ENCODE data around the gene GPR65.

Gene GPR65, protein sequence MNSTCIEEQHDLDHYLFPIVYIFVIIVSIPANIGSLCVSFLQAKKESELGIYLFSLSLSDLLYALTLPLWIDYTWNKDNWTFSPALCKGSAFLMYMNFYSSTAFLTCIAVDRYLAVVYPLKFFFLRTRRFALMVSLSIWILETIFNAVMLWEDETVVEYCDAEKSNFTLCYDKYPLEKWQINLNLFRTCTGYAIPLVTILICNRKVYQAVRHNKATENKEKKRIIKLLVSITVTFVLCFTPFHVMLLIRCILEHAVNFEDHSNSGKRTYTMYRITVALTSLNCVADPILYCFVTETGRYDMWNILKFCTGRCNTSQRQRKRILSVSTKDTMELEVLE

GRCh38 chr14:88005050-88005481 is at the start of gene GPR65:
GPR65 (plus strand) TSS chr14:88005135; CDS start chr14:88010848, 5,713 bp downstream.
- DNase-seq = peak; percentile 23

GRCh38 chr14:87955501-87955900 is 49.4 kb upstream of the GPR65 start:
- no peak for DNase-seq

GRCh38 chr14:87960013-87960787 is 44.7 kb upstream of the GPR65 start:
- no peak for DNase-seq

DNA sequence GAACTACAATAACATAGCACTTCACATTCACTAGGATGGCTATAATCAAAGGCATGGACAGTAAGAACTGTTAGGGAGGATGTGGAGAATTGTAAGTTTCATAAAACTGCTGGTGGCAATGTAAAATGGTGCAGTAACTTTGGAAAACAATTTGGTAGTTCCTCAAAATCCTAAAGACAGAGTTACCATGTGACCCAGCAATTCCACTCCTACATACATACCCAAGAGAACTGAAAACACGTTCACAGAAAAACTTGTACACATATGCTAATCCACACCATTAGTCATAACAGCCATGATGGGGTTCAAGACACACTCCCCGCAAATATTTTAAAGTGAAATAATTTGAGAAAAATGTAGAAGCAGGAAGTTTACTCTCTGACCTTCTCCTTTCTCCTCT is 43.7 kb upstream of the GPR65 start:
- no peak for DNase-seq

GRCh38 chr14:87966816-87967215 is 38.1 kb upstream of the GPR65 start:
- DNase-seq = no peak

GRCh38 chr14:87967496-87967895 is 37.4 kb upstream of the GPR65 start:
- DNase-seq = no peak

- DNase-seq = no peak
Observed at GRCh38 chr14:87971010-87971409, 33.9 kb upstream of the GPR65 start.

GRCh38 chr14:87975636-87976035 is 29.3 kb upstream of the GPR65 start:
- no peak for DNase-seq

DNA sequence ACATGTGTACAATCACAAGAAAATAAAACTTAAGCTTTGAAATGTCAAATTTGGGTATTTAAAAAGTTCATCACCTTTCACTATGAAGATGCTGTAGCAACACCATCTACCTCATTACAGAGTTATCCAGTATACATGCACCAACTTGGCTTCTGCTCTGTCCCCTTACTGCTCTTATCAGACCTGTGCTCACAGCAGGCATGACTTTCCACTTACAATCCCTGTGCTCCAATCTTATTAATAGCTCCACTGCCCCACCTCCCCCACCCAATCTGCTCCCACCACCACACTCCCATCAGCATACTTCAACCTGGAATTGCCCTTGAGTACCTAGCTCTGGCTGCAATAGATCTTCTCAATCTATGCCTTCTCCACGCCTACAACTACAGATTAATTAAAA is 25.2 kb upstream of the GPR65 start:
- no peak for DNase-seq

DNA sequence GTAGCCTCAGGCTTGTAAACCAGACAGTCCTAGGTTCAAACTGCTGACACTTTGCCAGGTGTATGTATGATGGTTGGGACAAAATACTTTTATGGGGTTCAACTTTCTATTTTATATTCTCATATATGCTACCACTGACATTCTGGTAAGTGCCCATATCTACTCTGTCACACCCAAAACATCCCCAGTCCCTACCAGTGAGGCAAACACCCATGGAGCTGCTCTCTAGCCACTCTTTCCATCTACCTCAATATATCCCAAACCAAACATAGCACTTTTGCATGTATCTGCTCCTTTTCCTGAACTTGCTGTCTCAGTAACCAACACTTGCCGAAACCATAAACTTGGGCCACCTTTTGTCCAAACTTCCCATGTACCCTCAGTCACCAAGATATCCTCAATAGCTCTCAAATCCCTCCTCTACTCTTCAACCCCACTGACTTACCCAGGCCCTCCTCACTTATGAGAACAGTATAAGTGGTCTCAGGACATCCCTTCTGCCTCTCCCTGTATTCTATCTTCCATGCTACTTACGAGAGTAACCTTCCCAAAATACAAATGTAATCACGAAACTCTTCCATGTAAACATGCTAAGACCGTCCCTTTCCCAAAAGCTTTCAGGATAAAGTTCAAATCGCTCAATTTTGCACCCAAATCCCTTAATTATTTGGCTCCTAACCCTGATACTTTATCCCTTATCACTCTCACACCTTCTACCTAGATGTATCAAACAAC is 15.5 kb upstream of the GPR65 start:
- DNase-seq = no peak

DNA sequence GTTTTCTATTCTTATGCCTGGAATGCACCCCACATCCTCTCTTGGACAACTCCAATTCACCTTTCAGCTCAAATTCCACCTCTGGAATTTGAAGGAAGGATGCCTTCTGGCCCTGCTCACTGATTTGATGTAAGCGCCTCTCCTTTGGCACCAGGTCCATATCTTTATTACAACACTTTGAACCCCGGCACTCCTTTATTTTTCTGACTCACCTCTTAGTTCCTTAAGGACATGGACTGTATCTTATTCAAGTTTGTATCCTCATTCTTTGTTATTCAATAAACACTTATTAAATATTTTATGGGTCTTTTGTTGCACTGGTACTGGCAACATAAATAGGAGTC is 15.0 kb upstream of the GPR65 start:
- DNase-seq = no peak

GRCh38 chr14:87990682-87991081 is 14.3 kb upstream of the GPR65 start:
- no peak for DNase-seq

GRCh38 chr14:87992346-87992717 is 12.6 kb upstream of the GPR65 start:
- no peak for DNase-seq

- peak; percentile 96 for DNase-seq
Observed at GRCh38 chr14:87992718-87993628, 12.0 kb upstream of the GPR65 start, which contains the start of gene GALC. GALC (minus strand) TSS chr14:87993182; CDS start chr14:87993164, 18 bp downstream.

GRCh38 chr14:87994974-87995373 is 10.0 kb upstream of the GPR65 start:
- DNase-seq = peak; percentile 38

GRCh38 chr14:87995500-87996290 is 9.2 kb upstream of the GPR65 start:
- DNase-seq = no peak

DNA sequence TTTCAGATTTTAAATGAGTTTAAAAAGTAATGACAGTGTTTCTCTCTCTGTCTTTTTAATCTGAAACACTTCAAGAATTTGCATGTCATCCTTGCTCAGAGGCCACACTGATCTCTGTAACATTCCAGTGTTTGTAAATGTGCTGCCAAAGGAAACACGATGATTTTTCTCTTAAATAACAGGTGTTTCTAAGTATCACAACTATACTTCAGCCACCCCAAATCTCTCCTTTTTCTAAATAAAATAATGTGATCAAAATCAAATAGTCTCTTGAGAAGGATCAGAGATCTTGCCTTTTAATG is 8.7 kb upstream of the GPR65 start:
- DNase-seq = no peak

- DNase-seq = no peak
Observed at GRCh38 chr14:87998482-87998881, 6.5 kb upstream of the GPR65 start.

DNA sequence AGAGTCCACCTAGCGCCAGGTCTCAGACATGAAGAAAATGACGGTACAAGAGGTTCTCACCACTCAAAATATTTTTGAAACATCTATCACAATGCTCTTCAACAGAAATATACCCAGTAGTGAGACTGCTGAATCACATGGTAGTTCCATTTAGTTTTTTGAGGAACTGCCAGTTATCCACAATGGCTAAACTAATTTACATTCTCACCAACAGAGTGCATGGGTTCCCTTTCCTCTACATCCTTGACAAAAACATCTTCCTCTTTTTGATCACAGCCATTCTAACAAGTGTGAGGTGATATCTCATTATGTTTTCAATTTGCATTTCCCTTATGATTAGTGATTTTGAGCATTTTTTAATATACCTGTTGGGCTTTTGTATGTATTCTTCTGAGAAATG is 5.7 kb upstream of the GPR65 start:
- no peak for DNase-seq

GRCh38 chr14:88002421-88003075 is 2.4 kb upstream of the GPR65 start:
- DNase-seq = peak; percentile 13

DNA sequence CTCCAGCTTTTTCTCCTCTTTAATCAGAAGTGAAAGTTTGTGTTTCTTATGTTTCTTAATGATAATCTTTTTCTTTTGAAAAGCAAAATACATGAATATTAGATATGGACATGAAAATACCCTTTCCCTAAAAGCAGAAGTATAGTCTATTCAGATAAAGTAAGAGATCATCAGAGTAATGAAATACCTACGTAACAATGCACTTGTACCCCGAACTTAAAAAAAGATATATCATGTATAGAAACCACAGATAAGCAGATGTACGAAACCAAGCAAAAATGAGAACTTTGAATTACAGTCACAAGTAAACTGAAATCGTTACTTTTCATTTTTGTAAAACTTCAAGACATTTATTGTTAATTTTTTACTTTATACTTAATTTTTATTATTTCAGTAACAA is 1.5 kb upstream of the GPR65 start:
- DNase-seq = no peak
